AML-193 (cell line): ENCODE measurements around the gene GATA5.

Source experiments
- DNase-seq, 2 experiments: peaks; one replicate each; lab custom pipeline; 2025; lab: John Stamatoyannopoulos, UW

Gene GATA5

DNA sequence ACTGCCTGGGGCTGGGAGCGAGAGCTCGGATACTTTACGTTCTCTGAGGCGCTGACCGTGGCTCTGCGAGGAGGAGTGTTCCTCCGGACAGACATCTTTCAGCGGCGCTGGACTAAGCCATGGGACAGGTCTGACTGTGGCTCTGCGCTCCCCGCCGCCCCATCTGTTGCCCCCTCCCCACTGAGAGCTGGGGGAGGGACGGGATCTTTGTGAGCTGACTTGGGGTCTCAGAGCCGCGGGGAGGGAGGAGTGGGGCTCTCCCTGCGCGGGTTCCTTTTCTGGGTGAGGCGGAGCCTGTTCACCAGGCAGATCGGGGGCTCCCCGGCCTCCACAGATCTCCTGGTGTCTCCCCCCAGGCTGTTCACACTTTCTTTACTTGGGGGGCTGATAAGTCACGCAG, 11.3 kb upstream of the GATA5 start:
- no peak for DNase-seq

DNA sequence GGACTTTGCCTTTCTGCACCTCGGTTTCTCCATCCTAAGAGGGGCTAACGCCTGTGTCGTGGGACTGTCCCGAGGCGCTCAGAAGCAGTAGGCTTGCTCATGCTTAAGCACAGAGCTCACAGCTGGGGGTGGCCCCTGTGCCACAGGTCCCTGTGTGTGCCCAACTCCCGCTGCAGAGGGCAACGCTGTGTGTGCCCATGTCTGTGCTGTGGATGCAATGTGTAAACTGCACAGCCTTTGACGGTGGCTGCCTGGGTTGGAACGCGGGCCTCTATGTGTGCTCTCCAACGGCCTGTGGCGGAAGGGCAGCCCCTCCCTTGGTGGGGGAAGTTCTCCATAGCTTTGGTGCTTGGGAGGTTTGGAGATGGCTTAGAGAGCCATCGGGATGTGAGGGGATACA, 10.7 kb upstream of the GATA5 start:
- no peak for DNase-seq

DNA sequence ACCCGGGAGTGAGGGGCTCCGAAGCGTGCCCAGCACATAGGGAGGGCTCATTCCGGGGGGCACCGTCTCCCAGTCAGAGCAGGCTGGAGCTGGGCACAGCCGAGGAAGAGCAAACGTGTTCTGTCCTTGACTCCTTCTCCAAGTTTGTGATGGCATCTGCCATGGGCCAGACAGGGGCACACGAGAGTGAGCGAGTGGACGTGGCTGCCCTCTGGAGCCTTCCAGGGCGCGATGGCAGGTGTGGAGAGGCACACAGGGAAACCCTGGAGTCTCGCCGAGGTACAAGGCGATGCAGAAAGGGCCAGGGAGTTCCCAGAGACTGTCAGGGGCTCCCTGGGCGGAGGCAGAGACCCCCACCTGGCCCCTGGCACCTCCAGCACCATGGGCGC, 9.9 kb upstream of the GATA5 start:
- no peak for DNase-seq

DNA sequence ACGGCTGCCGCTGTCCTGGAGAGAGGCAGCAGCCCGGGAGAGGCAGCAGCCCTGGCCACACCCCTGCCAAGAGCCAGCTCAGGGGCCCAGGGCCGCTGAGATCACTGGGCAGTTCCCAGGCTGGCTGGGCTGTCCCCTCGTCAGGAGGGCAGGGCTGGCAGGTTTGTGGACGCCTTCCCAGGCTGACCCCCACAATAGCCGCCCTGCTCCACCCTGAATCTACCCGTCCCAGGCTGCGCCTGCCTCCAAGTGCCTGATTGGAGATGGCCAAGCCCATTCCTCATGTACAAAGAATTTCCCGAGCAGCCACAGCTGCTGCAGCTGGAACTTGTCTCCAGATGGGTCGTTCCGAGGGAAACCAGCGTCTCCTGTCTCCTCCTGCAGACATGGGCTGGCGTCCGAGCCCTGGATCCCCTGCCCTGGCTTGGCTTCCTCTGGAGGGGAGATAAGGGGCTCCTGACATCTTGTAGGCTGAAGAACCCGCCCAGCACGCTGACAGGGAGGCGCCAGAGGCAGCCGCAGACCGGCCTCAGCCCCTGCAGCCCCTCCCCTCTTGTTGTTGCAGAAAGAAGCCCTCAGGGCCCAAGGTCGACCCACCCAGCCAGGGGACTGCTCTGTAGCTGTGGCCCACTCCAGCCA, 9.4 kb upstream of the GATA5 start:
- no peak for DNase-seq

DNA sequence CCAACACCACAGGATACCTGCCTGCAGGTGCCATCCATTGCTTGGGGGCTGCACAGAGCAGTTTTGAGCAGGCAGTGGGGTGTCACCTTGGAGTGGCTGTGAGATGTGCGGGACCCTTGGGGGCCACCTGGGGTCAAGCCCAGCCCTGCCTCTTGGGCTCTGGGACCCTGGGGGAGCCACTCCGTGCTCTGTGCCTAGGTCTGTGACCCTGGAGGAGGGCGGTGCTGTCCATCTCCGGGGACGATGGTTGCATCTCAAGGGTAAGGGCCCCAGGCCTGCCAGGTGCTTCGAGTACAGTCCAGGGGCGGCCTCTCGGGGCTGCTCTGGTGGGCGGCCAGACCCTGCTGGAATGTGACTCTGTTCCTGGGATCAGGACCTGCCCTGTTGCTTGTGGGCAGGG, 8.7 kb upstream of the GATA5 start:
- no peak for DNase-seq

DNA sequence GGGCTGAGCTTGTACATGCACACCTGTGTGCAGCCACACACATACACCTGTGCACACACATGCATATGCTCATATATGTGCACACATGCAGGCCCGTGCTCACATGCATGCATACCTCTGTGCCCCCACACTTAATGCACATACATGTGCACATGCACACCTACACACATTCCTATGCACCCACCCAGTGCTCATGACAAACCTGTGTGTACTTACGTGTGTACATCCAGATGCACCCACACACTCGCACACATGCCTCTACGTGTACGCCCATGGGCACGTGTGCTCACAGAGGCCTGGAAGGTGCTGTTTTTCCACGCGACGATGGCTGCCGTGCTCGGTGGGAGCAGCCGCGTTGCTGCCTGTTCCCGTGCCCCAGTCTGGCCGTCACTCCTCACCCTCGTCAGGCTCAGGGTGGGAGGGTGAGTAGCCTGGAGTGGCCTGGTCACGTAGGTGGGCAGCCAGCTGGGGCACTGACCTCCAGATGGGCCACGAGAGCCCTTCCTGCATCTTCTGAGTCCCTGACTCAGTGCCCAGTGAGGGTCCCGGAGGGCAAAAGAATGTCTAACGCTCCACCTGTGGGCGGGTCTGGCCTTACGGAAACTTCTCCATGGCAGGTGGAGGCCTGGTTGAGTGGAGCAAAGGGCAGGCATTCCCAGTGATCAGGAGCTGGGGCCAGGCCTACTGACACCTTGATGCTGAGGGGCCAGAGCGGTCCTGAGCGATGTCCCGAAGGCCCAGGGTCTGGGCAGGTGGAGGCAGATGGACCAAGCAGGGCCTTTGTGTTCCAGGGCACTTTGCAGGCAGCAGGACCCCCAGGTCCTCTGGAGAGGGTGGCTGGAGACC, 8.0 kb upstream of the GATA5 start:
- no peak for DNase-seq

DNA sequence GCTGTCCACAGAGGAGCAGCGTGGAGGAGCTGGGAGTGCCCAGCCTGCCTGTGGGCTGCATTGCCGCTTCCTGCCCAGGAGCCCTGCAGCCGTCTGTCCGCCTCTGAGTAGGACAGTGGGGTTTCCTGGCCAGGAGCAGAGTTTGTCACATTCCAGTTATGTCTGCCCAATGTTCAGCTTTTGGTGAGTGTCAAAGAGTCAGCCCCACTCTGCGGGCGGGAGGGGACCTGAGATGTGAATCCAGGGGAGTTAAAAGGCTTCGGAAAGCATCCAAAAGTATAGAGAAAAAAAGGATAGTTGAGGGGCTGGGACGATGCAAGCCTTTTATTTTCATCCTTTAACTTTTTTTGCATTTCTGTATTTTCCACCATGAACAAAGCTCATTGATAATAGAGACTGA, 7.2 kb upstream of the GATA5 start:
- DNase-seq: no peak

DNA sequence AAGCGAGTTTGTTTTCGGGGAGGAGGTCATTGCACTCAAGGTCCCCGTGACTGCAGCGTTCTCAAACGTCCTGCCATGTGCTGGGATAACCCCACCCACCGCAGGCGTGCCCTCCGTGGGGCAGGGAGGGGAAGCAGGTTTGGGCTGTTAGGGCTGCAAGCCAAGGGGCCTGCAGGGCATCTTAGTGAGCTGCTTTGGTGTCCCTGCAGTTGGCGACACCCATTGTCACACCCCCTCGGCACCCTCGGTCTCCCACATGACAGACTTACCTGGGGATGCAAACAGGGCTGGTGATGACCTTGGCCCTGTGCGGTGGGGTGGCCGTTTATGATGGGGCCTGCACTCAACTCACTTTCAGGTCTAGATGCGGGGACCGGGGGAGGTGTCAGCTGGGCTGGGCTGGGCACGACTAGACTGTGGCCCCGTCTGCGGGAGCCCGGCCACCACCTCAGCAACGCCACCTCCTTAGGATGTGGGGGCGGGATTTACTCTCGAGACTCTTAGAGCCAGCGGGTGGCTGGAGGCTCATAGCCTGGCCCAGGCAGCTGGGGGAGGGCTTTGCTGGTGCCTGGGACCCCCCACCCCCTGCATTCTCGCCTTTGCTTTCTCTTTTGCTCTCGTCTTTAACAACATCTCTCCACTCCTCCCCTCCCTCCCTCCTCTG, 6.5 kb upstream of the GATA5 start:
- DNase-seq: no peak

DNA sequence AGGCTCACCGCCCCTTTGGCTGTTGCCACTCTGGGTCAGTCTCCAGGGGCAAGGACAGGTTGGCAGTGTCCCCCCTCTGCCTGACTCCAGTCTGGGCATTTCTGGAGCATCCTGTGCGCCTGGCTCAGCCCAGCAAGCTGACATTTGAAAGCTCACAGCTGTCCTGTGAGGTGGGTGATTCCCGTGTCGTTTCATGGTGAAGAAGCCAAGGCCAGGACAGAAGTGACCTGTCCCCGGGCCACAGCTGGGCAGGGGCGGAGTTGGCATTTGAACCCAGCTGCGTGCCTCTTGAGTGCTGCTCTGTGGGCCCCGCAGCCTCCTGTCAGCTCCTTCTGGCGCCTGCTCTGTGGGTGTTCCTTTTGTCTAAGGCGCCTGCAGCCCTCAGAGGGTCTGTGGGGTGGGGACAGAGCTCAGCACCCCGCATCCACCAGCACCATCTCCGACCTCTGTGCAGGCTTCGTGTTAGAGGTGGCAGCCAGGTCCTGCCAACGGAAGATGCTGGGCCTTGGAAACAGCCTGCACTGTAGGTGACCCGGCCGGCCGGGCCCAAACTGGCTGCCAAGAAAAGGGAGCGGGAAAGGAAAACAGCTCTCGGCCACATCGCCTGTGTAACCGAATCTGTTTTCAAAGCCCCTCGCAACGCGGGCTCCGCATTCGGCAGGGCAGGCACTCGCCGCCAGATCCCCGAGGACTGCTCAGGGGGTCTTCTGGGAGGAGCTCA, 5.8 kb upstream of the GATA5 start:
- no peak for DNase-seq

DNA sequence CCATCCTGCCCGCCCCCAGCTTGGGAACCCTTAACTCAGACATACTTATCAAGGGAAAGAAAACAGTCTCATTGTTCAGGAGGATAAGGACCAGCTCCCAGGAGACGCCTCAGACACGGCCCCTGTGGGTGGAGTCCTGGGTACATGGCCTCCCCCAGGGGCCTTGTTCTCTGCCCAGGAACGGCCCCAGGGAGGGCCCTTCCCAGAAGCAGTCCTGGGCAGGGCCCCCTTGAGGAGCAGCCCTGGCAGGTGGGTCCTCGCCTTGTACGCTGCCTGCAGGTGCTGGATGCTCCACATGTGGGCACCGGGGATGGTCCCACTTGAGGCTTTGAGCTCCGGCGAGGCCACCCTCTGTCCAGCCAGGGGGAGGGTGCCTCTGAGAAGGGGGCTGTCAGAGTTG, 4.5 kb upstream of the GATA5 start:
- no peak for DNase-seq

DNA sequence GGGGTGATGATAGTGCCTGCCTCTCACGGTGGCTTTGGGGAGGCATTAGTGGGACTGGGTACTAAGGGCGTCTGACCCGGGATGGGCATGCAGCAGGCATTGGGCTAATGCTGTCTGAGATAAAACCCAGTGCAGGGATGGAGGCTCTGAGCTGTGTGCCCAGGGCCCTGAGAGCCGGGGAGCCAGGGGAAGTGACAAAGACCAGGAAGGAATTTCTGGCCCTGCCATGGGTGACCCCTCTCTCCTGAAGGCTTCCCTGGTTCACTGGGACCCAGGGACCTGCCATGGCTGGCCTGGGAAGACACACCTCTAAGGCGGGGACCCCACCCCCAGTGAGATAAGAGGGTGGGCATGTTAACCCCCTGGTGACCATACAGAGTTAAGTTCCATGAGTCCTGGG, 3.9 kb upstream of the GATA5 start:
- no peak for DNase-seq

DNA sequence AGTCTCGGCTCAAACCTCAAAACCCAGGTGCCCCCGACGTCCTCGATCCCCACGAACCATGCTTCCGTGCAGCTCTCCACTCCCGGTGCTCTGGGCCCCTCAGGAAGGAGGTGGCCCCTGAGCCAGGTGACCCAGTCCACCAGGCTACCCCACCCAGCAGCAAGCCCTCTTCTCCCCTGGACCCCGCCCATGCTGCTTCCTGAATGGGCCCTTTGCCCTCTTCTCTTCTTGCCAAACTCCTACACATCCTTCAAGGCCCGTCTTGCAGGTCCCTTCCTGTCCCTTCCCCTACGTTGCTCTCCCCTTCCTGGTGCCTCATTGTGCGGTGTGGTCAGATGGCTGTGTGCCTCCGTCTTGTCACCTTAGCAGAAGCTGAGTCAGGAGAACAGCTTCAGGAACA, 3.4 kb upstream of the GATA5 start:
- DNase-seq: no peak

DNA sequence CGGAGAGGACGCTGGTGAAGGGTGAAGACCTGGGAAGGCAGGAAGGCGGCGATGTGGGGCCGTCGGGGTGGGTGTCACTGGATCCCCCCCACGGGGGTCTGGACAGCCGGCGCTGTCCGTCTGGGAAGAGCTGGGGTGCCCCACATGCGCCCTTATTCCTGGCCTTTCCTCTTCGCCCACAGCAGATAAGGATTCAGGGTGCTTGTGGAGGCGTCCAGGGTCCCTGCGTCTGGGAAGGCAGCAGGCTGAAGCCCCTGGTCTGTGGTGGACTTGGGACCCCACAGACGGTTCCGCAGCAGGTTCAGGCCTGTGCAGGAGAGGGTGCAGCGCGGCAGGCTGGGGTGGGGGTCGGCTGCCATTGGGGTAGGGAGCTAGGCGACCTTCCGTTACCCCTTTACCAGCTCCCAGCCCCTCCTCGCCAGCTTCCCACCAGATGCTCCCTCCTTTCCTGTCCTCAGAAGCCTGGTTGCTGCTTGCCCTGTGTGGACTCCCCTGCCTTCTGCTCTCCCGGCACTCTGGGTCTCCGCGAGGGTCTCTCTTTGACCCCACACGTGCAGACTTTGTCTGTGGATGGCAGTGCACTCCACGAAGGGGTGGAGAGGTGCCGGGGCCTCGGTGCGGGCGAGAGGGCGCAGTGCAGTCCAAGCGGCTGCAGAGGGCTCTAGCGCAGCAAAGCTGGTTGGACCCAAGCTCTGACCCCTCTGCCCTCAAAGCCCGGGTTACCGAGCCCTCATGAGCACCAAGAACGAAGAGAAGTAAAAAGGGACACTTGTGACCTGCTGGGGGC, 2.1 kb upstream of the GATA5 start:
- DNase-seq: no peak

DNA sequence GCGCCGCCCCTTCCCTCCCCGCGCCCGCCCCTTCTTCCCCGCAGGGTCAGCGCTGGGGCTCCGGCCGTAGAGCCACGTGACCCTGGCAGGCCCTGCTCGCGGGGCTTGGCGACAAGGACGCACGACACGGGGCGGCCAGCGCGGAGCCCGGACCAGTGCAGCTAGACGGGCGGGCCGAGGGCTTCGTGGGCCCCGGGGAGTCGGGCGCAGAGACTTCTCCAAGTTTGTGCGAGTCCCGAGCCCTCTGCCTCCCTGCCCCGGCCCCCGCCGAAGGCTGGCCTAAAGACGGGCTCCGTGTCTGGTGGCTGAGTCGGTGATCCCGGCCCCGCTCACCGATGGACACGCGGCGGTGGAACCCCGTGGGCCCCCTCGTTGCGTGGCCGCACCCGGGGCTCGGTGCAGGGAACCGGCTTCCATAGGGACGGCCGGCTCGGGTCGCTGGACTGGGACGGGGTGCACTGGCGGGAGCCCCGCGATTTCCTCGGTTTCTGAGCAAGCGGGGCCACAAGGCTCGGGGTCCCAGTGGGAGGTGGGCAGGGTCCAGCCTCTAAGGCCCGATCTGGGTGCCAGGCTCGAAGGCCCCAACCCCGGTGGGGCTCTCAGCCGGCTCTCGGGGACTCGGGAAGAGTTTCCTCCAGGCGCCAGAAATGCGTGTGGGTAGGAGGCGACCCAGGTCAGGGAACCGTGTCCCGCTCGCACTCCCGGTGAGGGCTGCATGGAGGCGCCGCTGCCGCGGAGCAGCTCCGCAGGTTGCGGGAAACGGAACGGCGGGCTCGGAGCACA, 452 bp upstream of the GATA5 start:
- DNase-seq: no peak

DNA sequence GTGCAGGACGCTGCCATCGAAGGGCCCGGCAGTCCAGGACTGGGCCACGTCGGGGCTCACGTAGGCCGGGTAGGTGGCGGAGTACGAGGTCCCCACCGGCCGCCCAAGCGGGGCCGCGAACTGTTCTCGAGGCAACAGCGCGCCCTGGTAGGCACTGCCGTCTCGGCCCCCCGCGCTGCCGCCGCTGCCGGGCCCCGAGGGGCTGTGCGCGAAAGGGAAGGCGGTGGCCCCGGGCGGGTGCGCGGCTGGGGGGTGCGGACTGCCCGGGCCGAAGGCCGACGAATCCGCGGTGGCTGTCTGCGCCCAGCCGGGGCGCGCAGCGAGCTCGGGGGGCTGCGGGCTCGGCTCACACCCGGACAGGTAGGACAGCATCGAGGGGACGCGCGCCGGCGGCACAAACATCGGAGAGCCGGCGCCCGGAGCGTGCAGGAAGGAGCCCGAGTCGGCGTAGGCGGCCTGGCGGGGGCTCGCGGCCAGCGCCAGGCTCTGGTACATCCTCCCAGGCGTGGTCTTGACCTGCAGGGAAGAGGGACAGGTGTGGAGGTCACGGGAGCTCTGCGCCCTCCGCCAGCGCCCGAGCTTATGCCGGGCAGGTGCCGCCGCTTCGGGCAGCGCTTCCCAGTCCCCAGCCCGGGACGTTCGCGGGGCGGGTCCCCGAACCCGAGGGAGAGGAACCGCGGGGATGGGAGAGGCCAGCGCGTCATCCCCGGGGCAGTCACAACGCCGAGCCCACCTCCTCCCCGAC, 596 bp downstream of the GATA5 start:
- DNase-seq: no peak

DNA sequence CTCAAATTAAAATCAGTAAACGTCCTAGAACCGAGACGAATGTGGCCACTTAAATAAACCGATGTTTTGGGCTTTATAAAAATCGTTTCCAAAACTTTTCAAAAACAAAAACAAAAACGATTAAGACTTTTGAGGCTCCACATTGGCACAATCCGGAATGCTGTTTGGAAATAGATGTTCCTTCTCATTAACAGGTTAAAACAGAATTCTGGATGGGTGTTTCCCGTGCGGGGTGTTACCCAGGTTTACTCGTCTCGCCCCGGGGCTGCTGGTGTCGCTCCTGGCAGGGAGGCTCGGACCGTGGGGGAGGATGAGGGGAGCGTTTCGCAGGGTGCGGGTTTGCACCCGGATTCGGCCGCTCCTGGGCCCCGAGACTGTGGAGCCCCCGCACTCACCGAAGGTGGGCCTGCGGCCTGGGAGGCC, 1.2 kb downstream of the GATA5 start:
- DNase-seq: no peak

DNA sequence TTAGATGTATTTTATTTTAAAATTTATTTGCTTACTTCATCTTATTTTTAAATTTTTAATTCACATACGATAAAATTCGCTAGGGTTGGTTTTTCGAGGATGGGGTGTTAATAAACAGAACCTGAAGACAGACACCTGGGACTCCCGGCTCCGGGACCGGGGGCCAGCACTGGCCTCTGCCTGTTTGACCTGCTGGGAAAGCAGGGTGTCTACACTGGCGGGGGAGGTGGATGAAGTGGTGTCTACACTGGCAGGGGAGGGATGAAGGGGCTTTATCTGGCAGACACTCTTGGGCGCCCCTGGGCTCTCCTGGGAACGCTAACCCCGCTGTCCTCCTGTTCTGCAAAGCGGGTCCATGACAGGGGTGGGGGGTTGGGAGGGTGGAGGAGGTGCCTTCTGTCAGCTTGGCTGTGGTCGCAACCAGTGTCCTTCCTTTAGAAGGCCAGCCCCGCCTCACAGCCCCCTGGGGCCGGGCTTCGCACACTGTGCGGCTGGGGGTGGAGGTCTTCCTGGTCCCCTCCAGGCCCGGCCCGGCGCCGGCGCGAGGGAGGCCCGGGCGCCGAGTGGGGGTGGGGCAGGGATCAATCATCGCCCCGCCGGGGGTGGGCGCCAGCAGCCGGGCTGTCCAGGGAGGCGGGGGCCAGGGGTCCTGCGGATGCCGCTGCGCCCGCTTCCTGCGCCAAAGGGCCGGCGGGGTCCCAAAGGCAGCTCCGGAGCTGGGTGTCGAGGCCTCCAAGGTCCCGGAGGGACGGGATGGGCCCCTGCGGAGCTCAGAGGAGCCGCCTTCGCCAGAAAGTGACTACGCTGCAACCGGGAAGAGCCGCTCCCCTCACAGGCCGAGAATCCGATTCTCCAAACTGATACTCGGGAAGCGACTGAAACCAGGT, 1.8 kb downstream of the GATA5 start:
- DNase-seq: no peak

DNA sequence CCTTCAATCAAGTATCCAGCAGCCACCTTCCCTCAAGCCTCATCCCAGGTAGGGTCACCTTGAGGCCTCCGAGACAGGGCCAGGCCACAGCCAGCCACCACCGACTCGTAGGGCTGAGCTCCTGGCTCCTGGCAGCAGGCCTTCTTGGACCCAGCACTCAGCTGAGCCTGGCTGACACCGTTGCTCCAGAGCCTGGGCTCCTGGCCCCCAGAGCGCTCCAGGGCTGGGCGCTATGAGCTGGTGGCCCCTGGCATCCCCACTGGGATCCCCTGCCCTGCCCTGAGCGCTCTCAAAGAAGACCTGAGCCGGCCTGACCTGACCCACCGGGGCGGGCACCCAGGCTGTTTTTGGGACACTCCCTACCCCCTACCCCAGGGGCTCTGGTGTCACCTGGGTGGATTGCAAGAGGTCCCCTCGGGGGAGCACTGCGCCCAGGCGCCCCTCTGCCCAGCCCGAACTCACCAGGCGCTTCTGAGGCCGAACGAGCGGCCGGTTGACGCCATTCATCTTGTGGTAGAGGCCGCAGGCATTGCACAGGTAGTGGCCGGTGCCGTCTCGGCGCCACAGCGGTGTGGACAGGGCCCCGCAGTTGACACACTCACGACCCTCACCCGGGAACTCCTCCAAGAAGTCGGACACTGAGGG, 2.7 kb downstream of the GATA5 start:
- DNase-seq: no peak
